ENCODE measurements around the gene PACSIN2. TPM values are rescaled to one million over a fixed set of nuclear protein-coding genes. Genes with fewer than 3 reads are reported as not detected.

Gene PACSIN2
- total and polyA plus RNA-seq, 7 donors: 44.2 to 126 (median 52.3) TPM

DNA sequence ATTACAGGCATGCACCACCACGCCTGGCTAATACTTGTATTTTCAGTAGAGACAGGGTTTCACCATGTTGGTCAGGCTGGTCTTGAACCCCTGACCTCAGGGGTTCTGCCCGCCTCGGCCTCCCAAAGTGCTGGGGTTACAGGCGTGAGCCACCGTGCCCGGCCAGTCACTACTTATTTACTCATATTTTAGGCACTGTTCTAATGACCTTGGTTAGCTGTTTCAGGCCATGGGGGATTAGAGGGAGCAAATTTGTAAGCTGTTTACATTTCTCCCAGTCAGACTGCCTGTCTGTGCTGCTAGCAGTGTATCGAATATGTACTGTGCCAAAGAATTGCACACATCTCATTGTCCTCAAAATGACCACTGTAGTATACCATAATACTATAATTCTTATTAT, 32.7 kb upstream of the PACSIN2 start:
- Histone ChIP-seq H3K4me1 (no peaks in the 10 kb centered on the region), H3K4me3 (no peak overlapping the region), H3K27ac (no peak overlapping the region), H3K36me3 (peaks cover 0 to 18% (median 0%) of the 10 kb centered on the region in 4 donors), H3K9me3 (no peaks in the 10 kb centered on the region), H3K27me3 (no peaks in the 10 kb centered on the region)
- WGBS, 2 donors: 83 to 86% methylated on average over 7 of the region's 7 CpGs
- no peak for DNase-seq
- intact Hi-C loops (cut with DNase I): no loop called here
- no peak for TF ChIP-seq EP300 (IDR thresholded peaks at IDR 0.05)
- TF ChIP-seq POLR2A (IDR thresholded peaks at IDR 0.05): no peak
- TF ChIP-seq POLR2AphosphoS5 (IDR thresholded peaks at IDR 0.05): no peak
- TF ChIP-seq CTCF (IDR thresholded peaks at IDR 0.05): no peak

- WGBS, 2 donors: 78 to 87% methylated on average over 10 of the region's 10 CpGs
- Histone ChIP-seq H3K36me3 (peaks cover 0 to 10% (median 0%) of the 10 kb centered on the region in 4 donors), H3K4me3 (no peak overlapping the region), H3K27ac (no peak overlapping the region), H3K27me3 (no peaks in the 10 kb centered on the region), H3K4me1 (no peaks in the 10 kb centered on the region), H3K9me3 (no peaks in the 10 kb centered on the region)
- TF ChIP-seq POLR2A (IDR thresholded peaks at IDR 0.05) (no peak), POLR2AphosphoS5 (IDR thresholded peaks at IDR 0.05) (no peak), CTCF (IDR thresholded peaks at IDR 0.05) (no peak), EP300 (IDR thresholded peaks at IDR 0.05) (no peak)
- intact Hi-C loops (cut with DNase I): no loop called here
- no peak for DNase-seq
These were observed 29.4 kb upstream of the PACSIN2 start for GRCh38 chr22:43044290-43044712.

- no peak for DNase-seq
- WGBS, 2 donors: 82 to 83% methylated on average over 20 of the region's 20 CpGs
- no peak for TF ChIP-seq POLR2A (IDR thresholded peaks at IDR 0.05)
- TF ChIP-seq EP300 (IDR thresholded peaks at IDR 0.05): no peak
- no peak for TF ChIP-seq CTCF (IDR thresholded peaks at IDR 0.05)
- no peak for TF ChIP-seq POLR2AphosphoS5 (IDR thresholded peaks at IDR 0.05)
- H3K36me3 ChIP-seq: peaks cover 0 to 10% (median 0%) of the 10 kb centered on the region in 4 donors
- no peak overlapping the region for H3K27ac ChIP-seq
- H3K27me3 ChIP-seq: no peaks in the 10 kb centered on the region
- no peaks in the 10 kb centered on the region for H3K4me1 ChIP-seq
- H3K4me3 ChIP-seq: no peak overlapping the region
- intact Hi-C loops (cut with DNase I): no loop called here
- no peaks in the 10 kb centered on the region for H3K9me3 ChIP-seq
These were observed 27.3 kb upstream of the PACSIN2 start for GRCh38 chr22:43042101-43042780.

DNA sequence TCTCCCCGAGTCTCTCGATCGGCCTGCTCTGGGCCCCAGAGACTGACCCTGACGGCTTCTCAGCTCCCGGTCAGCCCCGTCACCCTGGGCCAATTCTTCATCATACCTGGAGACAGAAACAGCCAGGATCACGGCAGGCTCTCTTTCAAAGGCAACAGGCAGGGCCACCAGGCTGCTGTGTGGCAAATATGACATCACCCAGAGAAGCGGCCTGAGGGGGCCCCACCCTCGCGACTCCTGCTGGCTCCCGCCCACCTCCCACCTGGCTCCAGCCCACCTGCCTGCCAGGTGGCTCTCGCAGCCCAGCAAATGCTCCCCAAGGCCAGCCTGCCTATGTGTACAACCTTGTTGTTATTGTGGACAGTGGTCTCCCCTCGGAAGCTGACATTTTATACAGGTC, 24.9 kb upstream of the PACSIN2 start:
- no peaks in the 10 kb centered on the region for H3K27me3 ChIP-seq
- H3K4me3 ChIP-seq: no peak overlapping the region
- no peaks in the 10 kb centered on the region for H3K36me3 ChIP-seq
- WGBS, 2 donors: 85 to 87% methylated on average over 13 of the region's 13 CpGs
- no peak for DNase-seq
- H3K4me1 ChIP-seq: peaks cover 0 to 5% (median 0%) of the 10 kb centered on the region in 4 donors
- intact Hi-C loops (cut with DNase I): no loop called here
- no peak overlapping the region for H3K27ac ChIP-seq
- TF ChIP-seq CTCF (IDR thresholded peaks at IDR 0.05): no peak
- TF ChIP-seq POLR2AphosphoS5 (IDR thresholded peaks at IDR 0.05): no peak
- TF ChIP-seq EP300 (IDR thresholded peaks at IDR 0.05): no peak
- TF ChIP-seq POLR2A (IDR thresholded peaks at IDR 0.05): no peak
- H3K9me3 ChIP-seq: no peaks in the 10 kb centered on the region

DNA sequence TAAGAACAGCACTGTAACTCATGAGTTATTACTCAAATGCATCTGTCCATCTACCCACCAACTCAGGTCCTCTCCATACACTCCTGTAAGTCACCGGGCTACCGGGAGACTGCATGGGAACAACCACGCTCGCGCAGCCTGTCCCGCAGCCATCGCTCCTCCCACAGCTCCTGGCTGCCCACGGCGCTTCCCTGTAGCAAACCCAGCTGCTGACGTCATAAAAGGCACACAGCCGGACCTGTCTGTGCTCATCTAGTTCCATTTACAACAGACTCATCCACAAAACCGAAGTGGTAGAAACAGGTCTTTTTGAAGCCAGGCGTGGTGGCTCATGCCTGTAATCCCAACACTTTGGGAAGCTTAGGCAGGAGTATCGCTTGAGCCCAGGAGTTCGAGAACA, 23.4 kb upstream of the PACSIN2 start:
- intact Hi-C loops (cut with DNase I): no loop called here
- no peak overlapping the region for H3K4me3 ChIP-seq
- no peak for DNase-seq
- no peaks in the 10 kb centered on the region for H3K9me3 ChIP-seq
- TF ChIP-seq POLR2A (IDR thresholded peaks at IDR 0.05) (no peak), EP300 (IDR thresholded peaks at IDR 0.05) (no peak), POLR2AphosphoS5 (IDR thresholded peaks at IDR 0.05) (no peak), CTCF (IDR thresholded peaks at IDR 0.05) (no peak)
- no peaks in the 10 kb centered on the region for H3K36me3 ChIP-seq
- no peaks in the 10 kb centered on the region for H3K27me3 ChIP-seq
- H3K4me1 ChIP-seq: peaks cover 0 to 12% (median 3%) of the 10 kb centered on the region in 4 donors
- WGBS, 2 donors: 91 to 93% methylated on average over 15 of the region's 15 CpGs
- no peak overlapping the region for H3K27ac ChIP-seq

All from sigmoid colon (tissue), 7 donors.